Superior temporal gyrus (tissue), 1 donor: ENCODE measurements around the gene ENOPH1.

Experiments used
- DNase-seq: peaks from one replicate; pipeline ENCODE4 v3.0.0-alpha.2; 2016; ENCODE audit errors: extremely low spot score

The ENOPH1 gene

DNA sequence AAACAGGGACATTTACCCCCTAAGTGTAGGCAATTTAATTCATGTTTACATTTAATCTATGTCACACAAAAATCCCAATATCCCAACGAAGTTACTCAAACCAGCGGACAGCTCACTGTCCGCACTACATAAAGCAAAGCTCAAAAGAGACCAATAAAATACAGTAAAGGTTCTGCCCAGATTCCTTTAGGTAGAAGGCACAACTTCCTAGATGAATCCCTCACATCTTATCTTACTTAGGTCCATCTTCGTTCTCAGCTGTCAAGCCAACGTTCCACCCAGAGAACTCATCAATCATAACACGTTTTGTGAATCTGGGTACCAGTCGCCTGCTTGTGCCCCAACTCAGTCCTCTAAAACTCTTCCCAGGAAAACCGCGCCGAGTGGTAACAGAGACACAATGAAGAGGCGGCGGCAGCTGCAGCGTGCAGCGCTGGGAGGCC, 1.8 kb upstream of the ENOPH1 start:
- DNase-seq, result no peak

- DNase-seq, result peak; percentile 94
These were observed 1.2 kb upstream of the ENOPH1 start for GRCh38 chr4:82428969-82429727.

GRCh38 chr4:82429728-82430192, 630 bp upstream of the ENOPH1 start:
- no peak for DNase-seq

DNA sequence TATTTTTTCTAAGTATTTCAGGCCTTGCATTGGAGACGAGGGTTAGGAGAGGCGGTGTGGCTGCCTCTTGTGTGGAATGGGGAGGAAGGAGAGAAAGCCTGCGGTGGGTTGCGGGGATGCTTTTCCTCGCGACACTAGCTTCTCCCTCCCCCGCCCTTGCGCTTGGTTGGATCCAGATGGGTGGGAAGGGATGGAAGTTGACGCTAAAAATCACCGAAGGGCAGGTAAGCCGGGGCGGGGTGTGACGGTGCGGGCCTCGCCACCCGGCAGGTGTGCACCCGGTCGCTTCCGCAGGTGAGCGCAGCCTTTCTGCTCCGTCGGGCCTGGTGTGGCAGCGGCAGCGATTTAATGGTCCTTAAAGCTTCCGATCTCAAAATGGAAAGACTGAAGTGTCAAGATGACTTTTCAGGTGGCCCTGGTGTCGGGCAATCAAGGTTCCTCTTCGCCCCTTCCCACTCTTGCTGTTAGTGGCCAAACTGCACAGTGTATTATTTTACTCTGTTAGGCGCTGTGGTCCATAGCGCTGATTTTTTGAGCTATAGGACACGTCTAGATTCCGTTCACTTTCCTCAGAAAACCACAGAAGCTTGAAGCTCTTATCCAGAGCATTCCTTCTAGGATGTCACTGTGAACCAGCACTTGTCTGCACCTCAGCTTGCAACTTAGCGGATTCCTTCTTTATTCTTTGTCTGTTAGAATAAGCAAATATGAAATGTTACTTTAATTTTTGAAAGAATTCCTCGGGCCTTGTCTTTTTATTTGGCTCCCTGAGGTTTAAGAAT, 765 bp downstream of the ENOPH1 start:
- peak; percentile 24 for DNase-seq

DNA sequence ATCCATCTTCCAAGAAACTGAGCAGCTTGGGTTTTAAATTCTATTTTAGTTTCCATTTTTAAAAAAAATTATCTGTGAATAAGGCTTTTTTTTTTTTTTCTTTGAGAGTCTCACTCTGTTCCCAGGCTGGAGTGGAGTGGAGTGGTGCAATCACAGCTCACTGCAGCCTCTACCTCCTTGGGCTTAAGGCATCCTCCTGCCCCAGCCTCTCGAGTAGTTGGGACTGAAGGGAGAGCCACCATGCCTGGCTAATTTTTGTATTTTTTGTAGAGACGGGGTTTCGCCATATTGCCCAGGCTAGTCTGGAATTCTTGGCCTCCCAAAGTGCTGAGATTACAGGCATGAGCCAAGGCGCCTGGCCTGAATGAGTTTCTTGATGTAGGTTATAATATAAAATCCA, 1.4 kb downstream of the ENOPH1 start:
- DNase-seq, result no peak

DNA sequence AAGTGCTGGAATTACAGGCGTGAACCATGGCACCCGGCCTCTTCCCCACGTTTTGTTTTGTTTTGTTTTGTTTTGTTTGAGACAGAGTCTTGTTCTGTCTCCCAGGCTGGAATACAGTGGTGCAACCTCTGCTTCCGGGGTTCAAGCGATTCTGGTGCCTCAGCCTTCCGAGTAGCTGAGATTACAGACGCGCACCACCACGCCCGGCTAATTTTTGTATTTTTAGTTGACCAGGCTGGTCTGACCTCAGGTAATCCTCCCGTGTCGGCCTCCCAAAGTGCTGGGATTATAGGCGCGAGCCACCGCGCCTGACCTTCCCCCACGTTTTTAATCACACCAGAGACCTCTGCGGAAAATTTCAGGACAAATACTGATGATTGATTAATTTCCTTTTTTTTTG, 2.2 kb downstream of the ENOPH1 start:
- DNase-seq, result no peak

GRCh38 chr4:82433791-82434190, 3.4 kb downstream of the ENOPH1 start:
- no peak for DNase-seq

GRCh38 chr4:82434949-82435348, 4.6 kb downstream of the ENOPH1 start:
- DNase-seq, result no peak

DNA sequence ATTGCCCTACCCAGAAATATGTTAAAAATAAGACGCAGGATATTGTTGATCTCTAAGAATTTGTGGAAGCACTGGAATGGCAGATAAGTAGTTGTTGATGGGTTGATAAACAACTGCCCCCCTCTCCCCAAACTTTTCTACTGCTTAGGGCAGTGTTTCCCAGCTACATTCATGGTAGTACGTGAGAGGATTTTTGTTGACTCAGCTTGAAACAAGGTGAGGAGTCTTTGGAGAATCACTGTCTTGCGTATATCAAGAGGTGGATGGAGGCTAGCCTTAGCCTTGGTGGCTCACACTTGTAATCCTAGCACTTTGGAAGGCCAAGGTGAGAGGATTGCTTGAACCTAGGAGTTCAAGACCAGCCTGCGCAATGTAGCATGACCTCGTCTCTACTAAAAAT, 5.7 kb downstream of the ENOPH1 start:
- no peak for DNase-seq

DNA sequence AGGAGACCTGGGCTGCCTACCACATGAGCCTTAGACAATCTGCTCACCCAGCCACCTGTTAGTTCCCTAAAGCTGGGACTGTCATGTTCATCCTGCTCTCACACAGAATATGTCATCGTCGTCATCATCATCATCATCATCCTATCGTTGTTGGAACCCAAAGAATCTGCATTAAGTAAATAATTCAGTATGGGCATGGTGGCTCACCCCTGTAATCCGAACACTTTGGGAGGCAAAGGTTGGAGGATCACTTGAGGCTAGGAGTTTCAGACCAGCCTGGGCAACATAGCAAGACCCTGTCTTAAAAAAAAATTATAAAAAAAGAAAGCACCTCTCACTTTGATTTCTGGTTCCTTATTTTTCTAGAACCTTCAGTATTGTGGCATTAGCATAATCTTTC, 6.4 kb downstream of the ENOPH1 start:
- no peak for DNase-seq

DNA sequence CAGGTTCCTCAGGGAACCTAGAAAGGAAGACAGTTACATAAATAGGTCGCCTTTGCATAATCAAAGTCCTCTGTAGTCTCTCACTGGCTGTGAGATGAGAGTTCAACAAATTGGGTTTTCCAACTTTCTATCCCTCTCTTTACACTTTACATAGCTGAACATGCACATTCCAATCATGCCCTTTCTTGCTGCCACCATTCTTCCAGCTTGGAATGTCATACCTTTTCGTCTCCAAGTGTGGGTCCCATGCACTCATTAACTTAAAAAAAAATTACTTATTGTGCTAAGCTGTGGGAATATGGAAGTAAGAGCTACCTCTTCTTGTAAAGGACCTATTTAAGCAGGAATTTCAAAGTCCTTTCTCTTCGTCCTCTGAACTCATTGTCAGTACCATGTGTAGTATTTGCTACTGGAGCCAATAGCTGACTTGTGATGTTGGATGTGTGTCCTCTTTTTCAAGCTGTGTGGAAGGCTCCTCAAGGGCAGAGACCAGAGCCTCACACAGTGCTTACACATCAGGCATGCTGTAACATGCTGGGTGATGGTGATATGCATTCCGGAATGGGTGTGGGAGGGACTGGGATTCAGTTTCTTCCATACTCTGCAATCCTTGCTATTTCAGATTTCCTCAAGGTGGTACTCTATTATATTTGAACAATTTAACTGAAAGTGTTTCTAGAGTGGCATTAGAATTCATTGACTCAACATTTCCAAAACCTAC, 7.1 kb downstream of the ENOPH1 start:
- no peak for DNase-seq

DNA sequence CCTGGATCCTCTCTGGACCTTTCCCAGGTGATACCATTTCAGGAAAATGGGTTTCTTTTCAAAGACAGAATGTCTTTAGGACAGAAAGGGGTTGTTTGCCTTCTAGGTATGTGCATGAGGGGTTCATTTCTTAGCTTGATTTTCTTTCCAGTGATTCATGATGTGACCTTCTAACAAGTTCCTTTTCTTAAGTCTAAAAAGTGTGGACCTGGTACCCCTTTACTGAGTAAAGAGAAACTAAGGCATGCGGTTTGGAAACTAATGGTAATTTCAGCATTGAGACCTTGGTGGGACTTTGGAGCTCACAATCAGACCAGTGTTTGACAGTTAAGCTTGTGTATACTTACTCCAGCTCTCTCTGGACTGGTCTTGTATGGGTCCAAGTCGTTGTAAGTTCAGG, 8.7 kb downstream of the ENOPH1 start:
- no peak for DNase-seq

DNA sequence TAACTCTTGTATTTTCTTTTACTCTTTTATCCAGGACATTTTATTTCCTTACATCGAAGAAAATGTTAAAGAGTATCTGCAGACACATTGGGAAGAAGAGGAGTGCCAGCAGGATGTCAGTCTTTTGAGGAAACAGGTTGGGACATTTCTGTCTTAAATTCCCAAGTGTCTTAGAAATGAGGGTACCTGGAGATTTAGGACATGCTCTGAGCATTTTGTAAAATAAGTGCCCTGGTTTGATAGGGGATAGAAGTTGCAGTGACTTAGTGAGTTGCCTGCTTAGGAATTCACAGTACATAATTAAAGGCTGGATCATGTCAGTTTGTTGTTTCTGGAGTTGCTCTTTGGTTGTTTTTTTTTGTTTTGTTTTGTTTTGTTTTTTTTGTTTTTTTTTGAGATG, 17.5 kb downstream of the ENOPH1 start:
- no peak for DNase-seq

- DNase-seq, result no peak
These were observed 20.8 kb downstream of the ENOPH1 start for GRCh38 chr4:82450966-82451755.

- no peak for DNase-seq
These were observed 21.6 kb downstream of the ENOPH1 start for GRCh38 chr4:82452026-82452425.

DNA sequence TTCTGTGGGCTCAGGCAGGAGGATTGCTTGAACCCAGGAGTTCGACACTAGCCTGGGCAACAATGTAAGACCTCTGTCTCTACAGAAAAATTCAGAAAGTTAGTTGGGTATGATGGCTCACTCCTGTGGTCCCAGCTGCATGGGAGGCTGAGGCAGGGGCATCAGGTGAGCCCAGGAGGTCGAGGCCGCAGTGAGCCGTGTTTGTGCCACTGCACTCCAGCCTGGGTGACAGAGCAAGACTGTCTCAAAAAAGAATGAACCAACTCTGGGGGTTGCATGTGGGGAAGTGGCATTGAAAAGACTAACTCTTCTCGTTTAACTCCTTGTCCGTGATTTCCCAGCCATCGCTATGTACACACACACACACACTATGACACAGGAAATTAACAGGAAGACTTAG, 26.9 kb downstream of the ENOPH1 start:
- DNase-seq, result no peak

DNA sequence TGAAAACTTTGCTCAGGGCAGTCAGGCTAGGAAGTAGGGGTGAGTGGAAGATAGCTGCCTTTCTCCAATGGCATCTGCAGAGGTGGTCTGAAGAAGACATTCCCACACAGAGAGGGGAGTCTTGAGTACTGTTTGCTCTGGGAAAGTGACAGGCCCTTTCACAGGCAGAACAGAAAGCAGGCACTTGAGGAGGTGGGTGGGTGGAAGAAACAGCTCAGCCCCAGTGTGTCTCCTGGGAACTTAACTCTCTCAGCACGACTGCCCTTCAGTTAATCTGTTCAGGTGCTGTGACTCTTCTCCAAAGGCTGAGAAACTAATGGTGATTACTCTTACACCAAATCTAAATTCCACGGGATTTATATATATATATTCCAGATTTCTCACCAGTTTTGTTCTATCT, 28.3 kb downstream of the ENOPH1 start:
- no peak for DNase-seq

GRCh38 chr4:82461710-82462109, 31.3 kb downstream of the ENOPH1 start:
- no peak for DNase-seq

DNA sequence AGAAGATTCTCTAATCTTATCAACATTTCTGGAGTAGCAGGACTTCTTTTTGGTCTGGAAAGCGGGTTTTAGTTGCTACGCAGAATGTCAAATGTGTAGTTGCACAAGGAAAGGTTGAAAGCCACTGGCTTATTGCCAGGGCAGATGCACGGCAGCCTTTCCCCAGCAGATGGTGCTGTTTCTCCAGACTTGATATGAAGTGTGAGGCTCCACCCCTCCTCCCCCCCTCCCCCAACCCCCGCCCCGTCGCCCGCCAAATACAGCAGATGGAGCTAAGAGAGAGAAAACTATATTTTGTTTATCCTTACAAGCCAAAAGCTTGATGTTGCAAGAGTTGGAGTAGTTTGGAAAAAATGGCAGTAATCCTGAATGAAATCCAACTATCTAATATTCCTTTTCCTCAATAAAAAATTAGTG, 32.0 kb downstream of the ENOPH1 start:
- peak; percentile 98 for DNase-seq

DNA sequence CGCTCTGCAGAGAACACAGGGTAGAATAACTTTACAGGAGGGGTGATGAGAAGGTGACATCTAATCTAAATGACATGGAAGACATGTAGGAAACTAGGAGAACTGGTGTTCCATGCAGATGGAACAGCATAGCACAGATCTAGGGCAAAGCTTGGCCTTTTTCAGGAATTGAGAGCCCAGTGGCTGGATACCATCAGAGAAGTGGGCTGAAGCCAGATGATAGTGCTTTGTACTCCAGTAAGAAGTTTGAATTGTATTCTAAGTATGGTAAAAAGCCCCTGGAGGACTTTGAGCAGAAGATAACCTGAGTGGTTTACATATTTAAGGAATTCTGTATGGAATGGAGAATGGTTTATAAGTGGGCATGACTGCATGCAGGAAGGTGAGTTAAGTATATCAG, 32.8 kb downstream of the ENOPH1 start:
- no peak for DNase-seq

DNA sequence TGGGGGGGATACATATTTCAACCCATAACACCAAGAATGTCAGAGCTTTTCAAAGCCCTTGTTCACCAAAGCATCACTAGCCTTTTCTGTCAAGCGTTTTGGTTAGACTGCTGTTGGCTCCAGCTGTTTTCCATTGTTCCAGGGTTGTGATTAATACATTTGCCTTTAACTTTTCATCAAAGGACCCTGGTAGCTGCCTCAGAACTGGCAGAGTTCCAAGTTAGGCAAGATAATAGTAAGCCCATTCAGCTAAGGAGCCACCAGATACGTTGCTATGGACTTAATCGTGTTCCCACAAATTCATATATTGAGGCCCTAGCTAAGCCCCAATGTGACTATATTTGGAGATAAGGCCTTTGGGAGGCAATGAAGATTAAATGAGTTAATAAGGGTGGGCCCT, 37.1 kb downstream of the ENOPH1 start:
- DNase-seq, result no peak
